HG03442 (cell line): ENCODE results near the gene CSF1R.
"Not testable (repeated sequence)": the region's sequence is repeated elsewhere in the genome, so short reads cannot be mapped to it uniquely, and the experiment has no call there.

Source experiments
- ATAC-seq: cut with Tn5 transposase; IDR thresholded peaks from one replicate; pipeline ENCODE4 v1.9.1; 2021; ENCODE audit warnings: mild to moderate bottlenecking, moderate library complexity; ENCODE audit not compliant: unreplicated experiment

Gene CSF1R

DNA sequence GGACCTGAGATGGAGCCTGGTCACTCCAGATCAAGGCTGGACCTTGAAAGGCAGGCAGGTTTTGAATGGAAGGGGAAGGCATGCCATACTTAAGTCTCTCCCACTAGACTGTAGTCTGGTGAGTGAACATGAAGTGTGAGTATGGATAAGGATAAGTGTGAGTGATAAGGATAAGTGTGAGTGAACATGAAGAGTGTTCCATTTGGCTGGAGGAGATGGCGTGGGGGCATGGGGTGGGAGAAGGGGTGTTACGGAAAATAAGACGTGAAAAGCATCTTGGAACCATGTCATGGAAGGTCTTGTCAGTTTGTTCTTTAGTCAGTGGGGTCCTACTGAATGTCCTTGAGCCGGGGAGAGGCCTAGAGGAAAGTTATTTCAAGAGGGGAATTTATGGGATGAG, 53.0 kb downstream of the CSF1R start:
- ATAC-seq = no peak

DNA sequence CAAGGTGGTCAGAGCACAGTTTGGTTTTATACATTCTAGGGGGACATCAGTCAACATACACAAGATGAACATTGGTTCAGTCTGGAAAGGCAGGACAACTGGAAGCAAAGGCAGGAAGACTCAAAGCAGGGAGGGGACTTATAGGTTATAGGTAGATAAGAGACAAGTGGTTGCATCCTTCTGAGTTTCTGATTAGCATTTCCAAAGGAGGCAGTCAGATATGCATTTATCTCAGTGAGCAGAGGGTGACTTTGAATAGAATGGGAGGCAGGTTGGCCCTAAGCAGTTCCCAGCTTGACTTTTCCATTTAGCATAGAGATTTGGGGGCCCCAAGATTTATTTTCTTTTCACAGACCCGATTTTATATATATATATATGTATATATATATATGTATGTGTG, 58.3 kb downstream of the CSF1R start:
- ATAC-seq = not testable (repeated sequence)

DNA sequence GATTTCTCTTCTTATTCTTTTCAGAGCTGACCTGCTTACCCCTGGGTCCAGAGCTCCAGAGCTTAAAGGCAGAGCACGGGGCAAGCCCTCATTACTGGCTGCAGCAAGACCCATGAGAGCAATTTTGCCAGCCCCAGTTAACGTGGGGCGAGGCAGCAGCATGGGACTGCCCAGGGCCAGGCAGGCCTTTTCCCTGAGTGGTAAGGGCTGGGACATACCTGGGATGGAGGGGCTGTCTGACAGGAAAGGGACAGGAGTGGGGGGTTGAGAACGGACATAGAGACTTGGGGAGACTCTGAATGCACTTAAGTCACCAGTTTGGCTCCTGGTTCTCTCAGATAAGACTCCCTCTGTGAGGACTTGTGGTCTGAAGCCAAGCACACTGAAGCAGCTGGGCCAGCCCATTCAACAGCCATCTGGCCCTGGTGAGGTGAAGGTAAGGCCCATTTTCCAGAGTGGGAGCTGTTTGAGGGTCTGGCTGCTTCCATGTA, 59.6 kb downstream of the CSF1R start:
- ATAC-seq = no peak

DNA sequence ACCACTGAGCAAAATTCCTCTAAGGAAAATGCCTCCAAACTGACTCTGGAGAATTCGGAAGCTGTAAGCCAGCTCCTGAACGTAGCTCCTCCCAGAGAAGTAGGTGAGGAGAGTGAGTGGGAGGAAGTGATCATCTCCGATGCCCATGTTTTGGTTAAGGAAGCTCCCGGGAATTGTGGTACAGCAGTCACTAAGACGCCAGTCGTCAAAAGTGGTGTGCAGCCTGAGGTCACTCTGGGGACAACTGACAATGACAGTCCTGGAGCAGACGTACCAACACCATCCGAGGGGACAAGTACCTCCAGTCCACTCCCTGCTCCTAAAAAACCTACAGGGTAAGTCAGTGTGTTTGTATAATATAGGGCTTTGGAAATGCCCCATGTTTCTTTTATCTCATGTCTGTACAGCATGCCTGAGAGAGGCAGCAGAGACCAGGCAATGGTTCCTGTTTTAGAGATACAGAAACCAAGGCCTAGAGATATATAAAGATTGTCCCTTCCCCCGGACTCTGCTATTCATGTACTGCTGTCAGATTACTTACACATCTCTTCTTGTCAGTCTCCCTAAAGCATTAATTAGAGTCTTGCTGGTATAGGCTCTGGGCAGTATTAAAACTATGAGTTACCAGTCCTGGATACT, 61.9 kb downstream of the CSF1R start:
- no peak for ATAC-seq

DNA sequence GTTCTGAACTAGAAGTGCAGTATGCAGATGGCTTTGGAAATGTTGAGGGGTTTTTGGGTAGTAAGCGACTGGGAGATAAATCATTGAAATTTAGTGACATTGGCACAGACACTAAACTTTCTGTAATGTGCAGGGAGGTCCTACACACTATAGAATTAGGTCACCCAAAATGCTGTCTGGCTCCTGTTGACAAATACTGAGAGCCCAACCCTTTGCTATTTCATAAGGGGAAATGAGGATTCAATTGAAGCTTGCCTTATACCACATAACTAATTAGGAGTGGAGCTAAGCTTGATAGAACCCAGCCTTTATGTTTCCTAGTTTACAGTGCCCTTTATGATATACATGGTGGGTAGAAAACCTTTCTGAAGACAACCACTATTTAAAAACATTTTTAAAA, 63.2 kb downstream of the CSF1R start:
- no peak for ATAC-seq

DNA sequence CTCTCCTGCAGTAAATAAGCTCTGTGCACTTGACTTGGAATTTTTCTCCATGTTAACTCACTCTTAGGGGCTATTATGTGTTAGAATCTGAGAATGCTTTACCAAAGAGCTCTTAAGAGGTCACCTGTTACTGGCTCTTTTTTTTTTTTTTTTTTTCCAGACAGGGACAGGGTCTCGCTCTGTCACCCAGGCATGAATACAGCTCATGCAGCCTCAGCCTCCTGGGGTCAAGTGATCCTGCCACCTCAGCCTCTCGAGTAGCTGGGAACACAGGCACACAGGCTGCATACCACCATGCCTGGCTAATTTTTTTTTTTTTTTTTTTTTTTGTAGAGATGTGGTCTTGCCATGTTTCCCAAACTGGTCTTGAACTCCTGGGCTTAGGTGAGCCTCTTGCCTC, 63.7 kb downstream of the CSF1R start:
- ATAC-seq = no peak

DNA sequence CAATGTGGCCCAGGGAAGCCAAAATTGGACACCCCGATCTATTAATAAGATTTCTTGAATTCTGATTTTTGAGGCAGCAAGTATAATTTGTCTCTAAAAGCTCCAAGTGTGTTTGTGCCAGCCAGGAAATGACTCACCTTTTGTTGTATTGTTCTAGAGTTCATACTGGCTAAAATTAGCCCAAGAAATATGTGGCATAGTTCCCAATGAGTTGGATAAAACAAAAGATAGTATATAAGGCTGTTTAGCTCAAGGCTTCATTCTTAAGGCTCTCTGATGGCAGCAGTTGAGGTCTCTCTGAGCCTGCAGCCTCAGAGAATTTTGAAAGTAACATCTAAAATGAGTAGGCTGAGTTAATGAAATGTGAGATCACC, 64.2 kb downstream of the CSF1R start:
- ATAC-seq = no peak

DNA sequence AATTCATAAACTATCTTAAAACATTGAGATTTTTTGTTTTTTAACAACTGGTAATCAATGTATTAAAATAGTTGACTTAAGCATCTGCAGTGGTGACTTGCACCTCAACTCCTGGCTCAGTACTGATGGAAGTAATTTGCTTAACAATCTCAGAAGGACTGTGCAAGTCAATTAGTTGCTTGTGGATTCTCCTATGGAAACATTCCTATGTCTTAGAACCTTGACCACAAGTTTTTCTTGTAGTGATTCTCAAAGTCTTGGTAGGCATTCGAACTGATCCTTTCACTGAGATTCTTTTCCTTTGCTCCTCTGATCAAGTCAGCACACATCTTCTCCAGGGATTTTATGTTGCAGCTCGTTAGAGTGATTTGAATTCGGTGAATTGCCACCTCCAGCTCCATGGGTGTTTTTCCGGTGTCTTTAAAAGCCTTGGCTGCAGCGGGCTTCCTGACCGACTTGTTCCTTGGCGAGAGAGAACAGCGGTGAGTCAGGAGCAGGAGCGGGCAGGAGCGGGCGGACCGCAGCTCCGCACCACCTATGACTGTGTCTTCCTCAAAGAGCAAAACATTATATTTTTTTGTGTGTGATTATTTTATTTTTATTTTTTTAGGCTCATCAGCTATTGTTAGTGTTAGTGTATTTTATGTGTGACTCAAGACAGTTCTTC, 64.7 kb downstream of the CSF1R start:
- ATAC-seq = no peak

DNA sequence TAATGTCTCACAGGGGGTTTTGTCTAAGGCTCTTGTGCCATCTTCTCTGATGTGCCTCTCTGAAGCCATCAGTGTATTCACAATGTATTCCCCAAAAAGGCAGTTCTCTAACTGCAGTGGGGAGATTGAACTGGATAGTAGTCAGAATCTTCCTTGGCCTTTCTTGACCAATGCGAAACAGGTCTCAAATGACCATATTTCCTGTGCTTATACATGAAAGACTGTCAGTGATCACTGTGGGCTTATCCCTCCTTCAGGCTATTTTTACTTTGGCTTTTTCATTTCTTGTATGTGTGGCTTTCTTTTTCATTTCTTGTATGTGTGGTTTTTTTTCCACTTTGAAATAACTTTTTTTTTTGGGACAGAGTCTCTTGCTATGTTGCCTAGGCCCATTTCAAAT, 66.1 kb downstream of the CSF1R start:
- no peak for ATAC-seq

DNA sequence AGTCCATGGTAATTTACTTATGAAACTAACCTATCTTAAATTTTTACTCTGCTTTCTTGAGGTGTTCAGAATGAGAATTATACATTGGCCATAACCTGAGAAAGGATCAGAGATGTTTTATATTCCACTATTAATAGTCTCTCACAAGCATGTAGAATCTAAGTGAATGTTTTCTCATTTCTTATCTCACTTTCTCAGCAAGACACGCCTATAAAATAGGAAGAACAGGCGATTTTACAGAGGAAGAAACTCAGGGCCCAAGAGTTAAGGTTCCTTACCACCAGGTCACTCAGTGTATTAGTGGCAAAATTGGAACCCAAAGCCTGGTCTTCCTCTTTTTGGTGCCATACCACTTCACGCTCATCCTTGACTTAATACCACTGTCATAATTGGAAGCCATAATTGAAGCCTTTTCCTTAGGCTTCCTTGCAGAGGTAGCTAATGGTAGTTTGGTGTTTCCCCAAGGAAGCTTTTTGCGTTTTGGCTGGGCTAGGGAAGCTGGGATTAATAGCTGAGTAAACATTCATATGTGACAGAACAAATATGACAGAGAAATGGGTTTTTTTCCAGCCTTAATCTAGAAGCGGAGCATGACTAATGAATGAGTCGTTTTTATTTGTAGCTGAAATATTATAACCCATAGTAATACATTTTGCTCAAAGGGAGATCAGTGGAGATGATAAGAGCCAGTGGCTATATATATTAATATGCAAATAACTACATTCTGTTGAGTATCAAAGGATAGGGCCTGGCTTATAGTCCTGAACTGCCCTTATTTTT, 68.9 kb downstream of the CSF1R start:
- ATAC-seq = no peak

DNA sequence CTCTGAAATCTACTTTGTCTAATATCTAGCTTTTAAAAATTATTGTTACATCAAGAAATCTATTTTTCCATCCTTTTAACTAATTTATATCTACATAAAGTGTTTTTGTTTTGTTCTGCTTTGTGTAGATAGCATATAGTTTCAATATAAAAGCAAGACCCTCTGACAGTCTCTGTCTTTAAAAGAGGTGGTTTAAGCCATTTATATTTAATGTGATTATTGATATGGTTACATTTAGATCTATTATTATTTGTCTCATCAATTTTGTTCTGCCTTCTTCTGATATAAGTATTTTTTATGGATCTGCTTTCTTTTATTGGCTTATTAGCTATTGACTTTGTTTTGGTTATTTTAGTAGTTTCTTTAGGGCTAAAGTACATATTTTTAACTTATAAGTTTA, 69.8 kb downstream of the CSF1R start:
- no peak for ATAC-seq

DNA sequence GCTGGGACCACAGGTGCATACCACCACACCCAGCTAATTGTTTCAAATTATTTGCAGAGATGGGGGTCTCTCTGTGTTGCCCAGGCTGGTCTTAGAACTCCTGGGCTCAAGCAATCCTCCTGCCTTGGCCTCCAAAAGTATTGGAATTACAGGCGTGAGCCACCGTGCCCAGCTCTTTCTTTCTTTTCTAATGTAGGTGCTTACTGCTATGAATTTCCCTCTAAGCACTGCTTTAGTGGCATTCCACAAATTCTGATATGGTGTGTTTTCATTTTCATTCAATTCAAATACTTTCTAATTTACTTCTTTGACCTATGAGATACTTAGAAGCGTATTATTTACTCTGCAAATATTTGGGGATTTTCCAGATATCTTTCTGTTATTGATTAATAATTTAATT, 70.9 kb downstream of the CSF1R start:
- no peak for ATAC-seq

DNA sequence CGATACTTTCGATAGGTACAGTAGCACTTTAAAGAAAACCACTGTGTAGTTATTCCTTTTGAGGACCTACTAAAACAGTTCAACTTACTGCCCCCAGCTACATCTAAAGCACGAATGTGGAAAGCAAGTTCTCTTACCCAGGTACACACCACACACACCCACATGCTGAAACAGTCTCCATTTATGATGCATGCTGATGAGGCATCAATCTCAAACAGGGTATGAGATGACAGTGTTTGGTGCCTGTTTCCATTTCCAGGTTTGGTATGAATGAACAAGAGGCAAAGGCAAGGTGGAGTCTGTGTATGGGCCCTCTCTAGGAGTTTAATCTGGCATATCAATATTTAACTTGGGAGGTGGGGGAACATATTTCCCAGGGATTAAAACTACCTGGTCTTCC, 71.9 kb downstream of the CSF1R start:
- ATAC-seq = no peak

DNA sequence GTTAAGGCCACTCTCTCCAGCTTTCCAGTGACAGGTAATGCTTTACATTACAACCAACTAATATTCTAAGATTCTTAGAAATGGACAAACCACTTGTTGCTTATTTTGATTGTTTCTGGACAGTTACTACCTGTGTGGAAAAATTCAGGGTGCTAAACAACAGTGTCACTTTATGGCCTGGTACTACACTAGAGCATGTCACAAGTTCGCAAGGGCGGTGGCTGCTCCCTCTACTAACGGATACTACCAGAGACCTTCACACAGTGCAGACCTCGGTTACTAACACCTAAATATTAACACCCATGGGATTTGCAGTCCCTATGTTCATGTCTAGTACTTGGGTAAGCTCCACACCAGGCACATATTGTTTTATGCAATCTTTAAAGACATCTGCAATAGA, 72.4 kb downstream of the CSF1R start:
- ATAC-seq = no peak

DNA sequence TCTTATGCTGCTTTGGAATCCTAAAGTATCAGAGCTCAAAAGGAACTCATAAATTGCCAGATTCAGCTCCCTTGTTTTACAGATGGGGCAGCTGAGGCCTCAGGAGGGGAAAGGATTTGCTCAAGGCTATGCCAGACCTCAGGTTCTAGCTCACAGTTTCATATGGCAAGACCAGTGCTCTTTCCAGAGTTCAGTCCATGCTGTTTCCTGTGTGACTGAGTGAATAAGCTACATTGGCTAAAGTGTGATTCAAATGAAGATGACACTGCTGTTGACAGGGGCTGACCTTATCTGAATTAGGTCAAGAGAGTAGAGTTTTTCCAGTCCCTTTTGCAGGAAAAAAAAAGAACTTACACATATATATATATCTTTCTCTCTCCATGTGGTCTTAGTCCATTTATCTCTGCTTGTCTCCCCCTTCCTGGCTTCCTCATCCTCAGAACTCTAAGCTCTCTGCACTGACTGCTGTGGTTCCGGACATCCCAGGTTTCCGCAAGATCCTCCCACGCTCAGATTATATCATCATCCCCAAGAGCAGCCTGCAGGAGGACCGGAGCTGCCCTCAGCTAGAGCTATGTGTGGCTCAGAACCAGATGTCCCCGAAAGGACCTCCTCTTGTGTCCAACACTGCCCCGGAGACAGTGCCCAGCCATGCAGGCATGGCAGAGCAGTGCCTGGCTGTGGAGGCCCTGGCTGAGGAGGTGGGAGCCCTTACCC, 76.5 kb downstream of the CSF1R start:
- ATAC-seq = no peak

DNA sequence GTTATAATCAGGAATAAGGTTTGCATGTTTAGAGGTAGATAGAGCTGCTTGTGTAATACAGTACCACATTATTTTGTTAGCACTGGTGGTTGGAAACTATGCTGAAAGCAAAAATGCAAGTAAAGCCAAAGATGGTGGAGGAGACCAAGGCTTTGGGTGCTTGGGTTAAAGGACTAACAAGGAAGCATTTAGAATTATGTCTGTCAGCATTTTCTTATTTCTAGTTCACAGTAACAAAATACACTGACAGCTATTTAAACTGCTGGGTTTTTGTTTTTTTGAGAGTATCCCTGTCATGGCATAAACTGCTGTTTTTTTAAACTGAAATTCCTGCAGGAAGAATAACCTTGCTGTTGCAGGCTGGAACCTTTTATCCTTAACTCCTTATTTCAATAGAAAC, 79.3 kb downstream of the CSF1R start:
- no peak for ATAC-seq

DNA sequence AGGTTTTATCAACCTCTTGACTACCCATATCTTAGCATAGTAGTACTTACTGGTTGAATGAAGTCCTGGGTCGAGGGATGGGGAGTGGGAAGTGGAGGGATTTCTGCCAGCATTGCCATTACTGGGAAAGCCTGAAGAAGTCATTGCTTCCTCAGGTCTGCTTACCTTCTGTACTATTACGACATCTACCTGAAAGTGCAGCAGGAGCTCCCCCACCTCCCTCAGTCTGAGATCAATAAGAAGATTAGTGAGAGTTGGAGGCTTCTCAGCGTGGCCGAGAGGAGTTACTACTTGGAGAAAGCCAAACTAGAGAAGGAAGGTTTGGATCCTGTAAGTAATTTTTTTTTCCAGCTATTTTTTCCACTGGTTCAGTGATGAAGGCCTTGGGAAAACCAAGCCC, 80.0 kb downstream of the CSF1R start:
- no peak for ATAC-seq
